ENCODE results near the gene TPRN. TPM values are rescaled to one million over a fixed set of nuclear protein-coding genes. Genes with fewer than 3 reads are reported as not detected.

Gene TPRN
- total and polyA plus RNA-seq, 9 of the 15 experiments (the other 6 are each of a cell fraction or from before 2014, with no cell fraction given), result 0.31 to 31.9 (median 4.4) TPM

GRCh38 chr9:137243626-137244485 lies 43.3 kb upstream of the TPRN start (continued):
- no peak for TF ChIP-seq ZBTB34 (CRISPR knock-in tag; IDR thresholded peaks at IDR 0.05)
- TF ChIP-seq NEUROD1 (IDR thresholded peaks at IDR 0.05; ENCODE audit: borderline replicate concordance, low read depth, low read length, partially characterized antibody), result no peak
- TF ChIP-seq MLX (CRISPR knock-in tag; conservative IDR thresholded peaks at IDR 0.05), result 0 out of 4 replicates have a peak, but pooled peaks of 1 of the 2 experiments have one; percentile 72
- TF ChIP-seq ETV6 (IDR thresholded peaks at IDR 0.05; ENCODE audit: borderline replicate concordance in 1 of 2, low read depth in 2 of 2, low read length in 1 of 2), result no peak
- TF ChIP-seq ETV6 (CRISPR knock-in tag; IDR thresholded peaks at IDR 0.05; ENCODE audit: borderline replicate concordance), result no peak; the same call in 1 of the 2 replicates
- no peak for TF ChIP-seq KLF16 (IDR thresholded peaks at IDR 0.05)
- TF ChIP-seq ZBTB8A (IDR thresholded peaks at IDR 0.05; ENCODE audit: partially characterized antibody), result no peak
- TF ChIP-seq ZFPM2 (CRISPR knock-in tag; IDR thresholded peaks at IDR 0.05), result no peak
- TF ChIP-seq SRSF7 (optimal IDR thresholded peaks at IDR 0.05; ENCODE audit: low read depth, low read length), result no peak
- no peak for TF ChIP-seq WHSC1 (IDR thresholded peaks at IDR 0.05; ENCODE audit: low read length)
- no peak for TF ChIP-seq ZEB2 (IDR thresholded peaks at IDR 0.05)
- no peak for TF ChIP-seq COPS2 (conservative IDR thresholded peaks at IDR 0.05)
- TF ChIP-seq DIDO1 (tag; IDR thresholded peaks at IDR 0.05; ENCODE audit: low read depth), result no peak
- no peak for TF ChIP-seq ARNT (IDR thresholded peaks at IDR 0.05)
- no peak for TF ChIP-seq RFX7 (CRISPR knock-in tag; IDR thresholded peaks at IDR 0.05)
- no peak for TF ChIP-seq ZMIZ1 (IDR thresholded peaks at IDR 0.05; ENCODE audit: low read depth in 2 of 2, low read length in 2 of 2)
- TF ChIP-seq ERF (CRISPR knock-in tag; IDR thresholded peaks at IDR 0.05), result peak; percentile 85
- no peak for TF ChIP-seq ATF6 (CRISPR knock-in tag; IDR thresholded peaks at IDR 0.05)
- no peak for TF ChIP-seq TCF3 (CRISPR knock-in tag; IDR thresholded peaks at IDR 0.05)
- TF ChIP-seq ZNF24 (IDR thresholded peaks at IDR 0.05), result no peak
- no peak for TF ChIP-seq CBX5 (IDR thresholded peaks at IDR 0.05; ENCODE audit: borderline replicate concordance, low read depth)
